Mucosa of gallbladder (tissue), 1 donor: ENCODE measurements around the gene CLDN8. TPM values are rescaled to one million over a fixed set of nuclear protein-coding genes. Genes with fewer than 3 reads are reported as not detected.

Experiments used
- DNase-seq: peaks from one replicate; pipeline ENCODE4 v3.0.0-alpha.2; 2020; ENCODE audit warnings: low spot score
- total RNA-seq: library from RNA; stranded (reverse); gene quantifications from one replicate; pipeline ENCODE4 v1.2.1, GENCODE V29; 2021
- donor health status: DM: no; HTN: no; CAD: no.

Gene CLDN8
- total RNA-seq: 0.09 TPM

- DNase-seq: peak; percentile 24
These were observed at the start of gene CLDN8 for GRCh38 chr21:30216041-30216723. Gene CLDN8 (minus strand): TSS chr21:30216097. CDS start chr21:30215925, 172 bp downstream.

GRCh38 chr21:30257773-30258172 lies 41.9 kb upstream of the CLDN8 start:
- peak; percentile 13 for DNase-seq

GRCh38 chr21:30256100-30256499 lies 40.2 kb upstream of the CLDN8 start:
- no peak for DNase-seq

GRCh38 chr21:30255679-30256078 lies 39.8 kb upstream of the CLDN8 start:
- DNase-seq: no peak

GRCh38 chr21:30251781-30252180 lies 35.9 kb upstream of the CLDN8 start:
- no peak for DNase-seq

GRCh38 chr21:30249936-30250335 lies 34.0 kb upstream of the CLDN8 start:
- no peak for DNase-seq

GRCh38 chr21:30248844-30249243 lies 32.9 kb upstream of the CLDN8 start:
- no peak for DNase-seq

- DNase-seq: no peak
These were observed 29.2 kb upstream of the CLDN8 start for GRCh38 chr21:30245061-30245460.

- DNase-seq: no peak
These were observed 27.8 kb upstream of the CLDN8 start for GRCh38 chr21:30243691-30244090.

- DNase-seq: no peak
These were observed 24.8 kb upstream of the CLDN8 start for GRCh38 chr21:30240661-30241060.

GRCh38 chr21:30238168-30238567 lies 22.3 kb upstream of the CLDN8 start:
- no peak for DNase-seq

GRCh38 chr21:30234643-30235042 lies 18.7 kb upstream of the CLDN8 start:
- DNase-seq: no peak

GRCh38 chr21:30234050-30234449 lies 18.2 kb upstream of the CLDN8 start:
- DNase-seq: no peak

GRCh38 chr21:30233228-30234020 lies 17.5 kb upstream of the CLDN8 start:
- no peak for DNase-seq

- DNase-seq: no peak
These were observed 16.1 kb upstream of the CLDN8 start for GRCh38 chr21:30232011-30232410.

GRCh38 chr21:30227633-30228404 lies 11.9 kb upstream of the CLDN8 start:
- peak; percentile 83 for DNase-seq

- DNase-seq: no peak
These were observed 11.2 kb upstream of the CLDN8 start for GRCh38 chr21:30227128-30227527.

- DNase-seq: no peak
These were observed 7.7 kb upstream of the CLDN8 start for GRCh38 chr21:30223596-30223995.

GRCh38 chr21:30222724-30223123 lies 6.8 kb upstream of the CLDN8 start:
- no peak for DNase-seq

GRCh38 chr21:30211071-30211470 lies 4.8 kb downstream of the CLDN8 start:
- DNase-seq: no peak

GRCh38 chr21:30209601-30210000 lies 6.3 kb downstream of the CLDN8 start:
- no peak for DNase-seq

- DNase-seq: no peak
These were observed 8.7 kb downstream of the CLDN8 start for GRCh38 chr21:30207252-30207579.
